ENCODE data around the gene CES4A.

GRCh38 chr16:67030221-67030962, 42.0 kb downstream of the CES4A start:
- TF ChIP-seq, protein P1, sequence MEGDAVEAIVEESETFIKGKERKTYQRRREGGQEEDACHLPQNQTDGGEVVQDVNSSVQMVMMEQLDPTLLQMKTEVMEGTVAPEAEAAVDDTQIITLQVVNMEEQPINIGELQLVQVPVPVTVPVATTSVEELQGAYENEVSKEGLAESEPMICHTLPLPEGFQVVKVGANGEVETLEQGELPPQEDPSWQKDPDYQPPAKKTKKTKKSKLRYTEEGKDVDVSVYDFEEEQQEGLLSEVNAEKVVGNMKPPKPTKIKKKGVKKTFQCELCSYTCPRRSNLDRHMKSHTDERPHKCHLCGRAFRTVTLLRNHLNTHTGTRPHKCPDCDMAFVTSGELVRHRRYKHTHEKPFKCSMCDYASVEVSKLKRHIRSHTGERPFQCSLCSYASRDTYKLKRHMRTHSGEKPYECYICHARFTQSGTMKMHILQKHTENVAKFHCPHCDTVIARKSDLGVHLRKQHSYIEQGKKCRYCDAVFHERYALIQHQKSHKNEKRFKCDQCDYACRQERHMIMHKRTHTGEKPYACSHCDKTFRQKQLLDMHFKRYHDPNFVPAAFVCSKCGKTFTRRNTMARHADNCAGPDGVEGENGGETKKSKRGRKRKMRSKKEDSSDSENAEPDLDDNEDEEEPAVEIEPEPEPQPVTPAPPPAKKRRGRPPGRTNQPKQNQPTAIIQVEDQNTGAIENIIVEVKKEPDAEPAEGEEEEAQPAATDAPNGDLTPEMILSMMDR (IDR thresholded peaks at IDR 0.05) = no peak
- TF ChIP-seq POLR2A (IDR thresholded peaks at IDR 0.05; ENCODE audit: low read depth) = no peak
